RWPE2 (cell line): ENCODE results near the gene HMHB1.

ENCODE experiments used
- ATAC-seq: fragments of 200-7000 bp; cut with Tn5 transposase; 3 replicates; pipeline ENCODE4 v1.9.1; 2021; ENCODE audit warnings: low read depth
- DNase-seq: peaks from one replicate; pipeline ENCODE4 v3.0.0-alpha.2; 2020; ENCODE audit warnings: low spot score
- H3K27ac ChIP-seq: fragments of 450-650 bp; 2 replicates; pipeline ENCODE4 v1.5.1; 2017; ENCODE audit warnings: mild to moderate bottlenecking; ENCODE audit not compliant: poor library complexity, severe bottlenecking
- H3K27me3 ChIP-seq: fragments of 250-450 bp; sonication (Bioruptor Pico); 2 replicates; pipeline ENCODE4 v1.5.1; 2021; ENCODE audit warnings: mild to moderate bottlenecking, moderate library complexity; ENCODE audit not compliant: insufficient read depth, poor library complexity, severe bottlenecking
- H3K36me3 ChIP-seq: fragments of 250-450 bp; sonication (Bioruptor Pico); 2 replicates; pipeline ENCODE4 v1.5.1; 2020; ENCODE audit warnings: low read depth, mild to moderate bottlenecking, moderate library complexity
- H3K4me1 ChIP-seq: fragments of 250-450 bp; sonication (Bioruptor Pico); 2 replicates; pipeline ENCODE4 v1.5.1; 2021; ENCODE audit warnings: mild to moderate bottlenecking, moderate library complexity; ENCODE audit not compliant: insufficient read depth, poor library complexity, severe bottlenecking
- H3K4me3 ChIP-seq: fragments of 250-450 bp; sonication (Bioruptor Pico); 2 replicates; pipeline ENCODE4 v1.5.1; 2021; ENCODE audit warnings: mild to moderate bottlenecking, moderate library complexity; ENCODE audit not compliant: severe bottlenecking
- H3K9me3 ChIP-seq: fragments of 250-450 bp; sonication (Bioruptor Pico); 2 replicates; pipeline ENCODE4 v1.5.1; 2021; ENCODE audit warnings: mild to moderate bottlenecking, moderate library complexity; ENCODE audit not compliant: severe bottlenecking
- TF ChIP-seq, protein P1 (sequence below): fragments of 450-650 bp; IDR thresholded peaks from one replicate; pipeline ENCODE4 v1.5.1; 2017; ENCODE audit warnings: mild to moderate bottlenecking, moderate library complexity; ENCODE audit not compliant: poor library complexity, severe bottlenecking

Gene HMHB1

GRCh38 chr5:143851383-143851782, 39.4 kb downstream of the HMHB1 start:
- Histone ChIP-seq H3K36me3 (no peaks in the 10 kb centered on the region), H3K9me3 (no peaks in the 10 kb centered on the region), H3K27me3 (no peaks in the 10 kb centered on the region), H3K27ac (no peak overlapping the region), H3K4me1 (no peaks in the 10 kb centered on the region), H3K4me3 (no peak overlapping the region)
- ATAC-seq, result no peak
- no peak for DNase-seq
- TF ChIP-seq, protein P1, sequence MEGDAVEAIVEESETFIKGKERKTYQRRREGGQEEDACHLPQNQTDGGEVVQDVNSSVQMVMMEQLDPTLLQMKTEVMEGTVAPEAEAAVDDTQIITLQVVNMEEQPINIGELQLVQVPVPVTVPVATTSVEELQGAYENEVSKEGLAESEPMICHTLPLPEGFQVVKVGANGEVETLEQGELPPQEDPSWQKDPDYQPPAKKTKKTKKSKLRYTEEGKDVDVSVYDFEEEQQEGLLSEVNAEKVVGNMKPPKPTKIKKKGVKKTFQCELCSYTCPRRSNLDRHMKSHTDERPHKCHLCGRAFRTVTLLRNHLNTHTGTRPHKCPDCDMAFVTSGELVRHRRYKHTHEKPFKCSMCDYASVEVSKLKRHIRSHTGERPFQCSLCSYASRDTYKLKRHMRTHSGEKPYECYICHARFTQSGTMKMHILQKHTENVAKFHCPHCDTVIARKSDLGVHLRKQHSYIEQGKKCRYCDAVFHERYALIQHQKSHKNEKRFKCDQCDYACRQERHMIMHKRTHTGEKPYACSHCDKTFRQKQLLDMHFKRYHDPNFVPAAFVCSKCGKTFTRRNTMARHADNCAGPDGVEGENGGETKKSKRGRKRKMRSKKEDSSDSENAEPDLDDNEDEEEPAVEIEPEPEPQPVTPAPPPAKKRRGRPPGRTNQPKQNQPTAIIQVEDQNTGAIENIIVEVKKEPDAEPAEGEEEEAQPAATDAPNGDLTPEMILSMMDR, result no peak

DNA sequence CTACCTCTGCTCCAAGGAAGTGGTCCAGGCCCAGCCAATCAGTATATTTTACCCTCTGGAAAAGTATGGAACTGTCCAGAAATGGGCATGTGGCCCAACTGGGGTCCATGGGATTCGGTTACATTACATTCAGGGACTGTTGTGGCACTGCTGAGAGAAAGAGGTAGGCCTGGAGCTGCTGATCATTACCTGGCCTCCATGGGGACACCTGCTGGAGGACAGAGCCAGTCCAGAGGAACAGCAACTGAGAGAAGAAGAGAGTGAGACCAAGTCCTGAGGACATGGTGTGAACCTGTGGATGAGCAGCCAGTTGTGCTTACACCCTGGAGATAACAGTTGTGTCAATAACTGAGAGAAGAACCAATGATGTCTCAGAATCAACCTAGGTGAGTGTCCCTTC, 48.2 kb downstream of the HMHB1 start:
- TF ChIP-seq, protein P1, result no peak
- Histone ChIP-seq H3K4me3 (no peak overlapping the region), H3K27ac (no peak overlapping the region), H3K36me3 (no peaks in the 10 kb centered on the region), H3K9me3 (no peaks in the 10 kb centered on the region), H3K4me1 (no peaks in the 10 kb centered on the region), H3K27me3 (no peaks in the 10 kb centered on the region)
- DNase-seq, result no peak
- no peak for ATAC-seq

DNA sequence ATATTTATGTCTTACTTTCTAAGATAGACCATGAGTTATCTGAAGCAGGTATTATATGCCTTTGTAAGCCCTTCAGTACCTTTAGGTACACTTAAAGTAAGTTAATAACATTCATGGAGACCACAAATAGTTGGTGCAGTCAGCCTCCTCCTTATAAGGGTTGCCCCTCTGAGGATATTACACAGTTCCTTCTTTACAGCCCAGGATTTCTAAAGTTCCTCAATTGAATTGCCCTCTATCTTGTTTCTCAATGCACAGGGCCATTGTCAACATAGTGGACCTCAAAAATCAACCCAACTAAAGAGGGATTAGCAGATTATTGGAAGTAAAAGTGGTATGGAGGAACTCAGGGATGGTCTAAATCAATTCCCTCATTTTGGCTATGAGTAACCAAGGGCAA, 50.3 kb downstream of the HMHB1 start:
- H3K27me3 ChIP-seq, result no peaks in the 10 kb centered on the region
- H3K4me3 ChIP-seq, result no peak overlapping the region

DNA sequence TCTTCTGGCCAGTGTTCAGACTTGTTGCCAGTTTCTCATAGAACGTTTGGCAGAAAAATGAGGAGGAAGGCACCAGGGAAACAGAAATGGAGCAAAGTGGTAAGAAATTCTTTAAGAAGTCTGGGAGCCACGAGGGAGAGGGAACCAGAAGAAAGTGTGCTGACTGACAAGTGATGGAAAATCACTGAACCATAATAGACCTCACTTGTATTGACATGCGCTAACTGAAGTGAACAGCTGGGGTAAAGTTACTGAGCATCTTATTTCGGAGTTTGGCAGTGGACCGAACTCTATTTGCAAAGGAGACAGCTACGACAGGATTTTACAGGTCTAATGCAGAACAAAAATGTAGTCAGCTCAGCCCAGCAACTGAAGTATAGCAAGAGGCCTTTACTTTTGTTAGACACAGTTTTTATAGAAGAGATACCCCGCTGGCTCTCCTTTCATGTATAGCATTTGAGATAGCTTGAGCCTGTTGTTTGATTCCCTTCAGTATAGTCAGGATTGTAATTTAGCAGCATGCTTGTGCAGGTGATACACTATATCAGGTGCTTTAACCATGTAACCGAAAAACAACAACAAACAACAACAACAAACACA, 53.6 kb downstream of the HMHB1 start:
- H3K4me3 ChIP-seq, result no peak overlapping the region
- no peaks in the 10 kb centered on the region for H3K9me3 ChIP-seq
- no peak overlapping the region for H3K27ac ChIP-seq
- DNase-seq, result no peak
- ATAC-seq, result no peak
- H3K36me3 ChIP-seq, result no peaks in the 10 kb centered on the region
- H3K4me1 ChIP-seq, result peaks cover 4% of the 10 kb centered on the region
- TF ChIP-seq, protein P1, result no peak
- H3K27me3 ChIP-seq, result no peaks in the 10 kb centered on the region

More for the DNA sequence above, 50.3 kb downstream of the HMHB1 start:
- ATAC-seq, result no peak
- Histone ChIP-seq H3K36me3 (no peaks in the 10 kb centered on the region), H3K27ac (no peak overlapping the region), H3K9me3 (no peaks in the 10 kb centered on the region), H3K4me1 (no peaks in the 10 kb centered on the region)
- no peak for DNase-seq
- TF ChIP-seq, protein P1, result no peak
